HT1080 (cell line): Measurements from ENCODE around the gene CXCR6. TPM values are rescaled to one million over a fixed set of nuclear protein-coding genes. Genes with fewer than 3 reads are reported as not detected.

Experiments
- DNase-seq: peaks from one replicate; pipeline ENCODE4 v3.0.0-alpha.2; 2015; ENCODE audit warnings: low read depth
- polyA plus RNA-seq, 2 experiments: library from polyadenylated mRNA; depleted of rRNA; stranded (reverse); fragments of >200 nt; gene quantifications; 2 replicates each; pipeline ENCODE4 v1.2.3, GENCODE V29; 2015
- total RNA-seq: library from RNA; depleted of rRNA; stranded (reverse); fragments of >200 nt; shearing (Covaris generic); gene quantifications from 2 replicates; pipeline ENCODE4 v1.2.3, GENCODE V29; 2014; rRNA removed

Gene CXCR6
- total RNA-seq, result not detected in 2 replicates
- polyA plus RNA-seq (2015; cell fraction: cytosol; rRNA removed), result not detected in 2 replicates
- polyA plus RNA-seq (2015; cell fraction: nucleus; rRNA removed), result not detected in 2 replicates

GRCh38 chr3:45943207-45943846 is at the start of gene CXCR6:
TSS of gene CXCR6 (plus strand) at chr3:45943464. CDS start at chr3:45946482, 3,018 bp downstream.
- DNase-seq, result no peak

GRCh38 chr3:45894015-45894414 is 49.2 kb upstream of the CXCR6 start:
- no peak for DNase-seq

GRCh38 chr3:45895686-45896468 is 47.4 kb upstream of the CXCR6 start:
- DNase-seq, result no peak

- DNase-seq, result peak; percentile 24
These were observed 46.3 kb upstream of the CXCR6 start for GRCh38 chr3:45896956-45897355.

- no peak for DNase-seq
These were observed 38.3 kb upstream of the CXCR6 start for GRCh38 chr3:45904931-45905330.

GRCh38 chr3:45905755-45906154 is 37.5 kb upstream of the CXCR6 start:
- no peak for DNase-seq

- DNase-seq, result peak; percentile 57
These were observed 36.4 kb upstream of the CXCR6 start for GRCh38 chr3:45906681-45907407.

- DNase-seq, result no peak
These were observed 35.2 kb upstream of the CXCR6 start for GRCh38 chr3:45907769-45908705.

- no peak for DNase-seq
These were observed 34.5 kb upstream of the CXCR6 start for GRCh38 chr3:45908761-45909160.

- no peak for DNase-seq
These were observed 33.7 kb upstream of the CXCR6 start for GRCh38 chr3:45909542-45909941.

GRCh38 chr3:45910892-45911291 is 32.4 kb upstream of the CXCR6 start:
- DNase-seq, result no peak

GRCh38 chr3:45911511-45912226 is 31.6 kb upstream of the CXCR6 start:
- DNase-seq, result no peak

- DNase-seq, result no peak
These were observed 30.8 kb upstream of the CXCR6 start for GRCh38 chr3:45912435-45912834.

- no peak for DNase-seq
These were observed 28.8 kb upstream of the CXCR6 start for GRCh38 chr3:45914362-45915058.

GRCh38 chr3:45915059-45915439 is 28.2 kb upstream of the CXCR6 start:
- DNase-seq, result no peak

- peak; percentile 85 for DNase-seq
These were observed 27.6 kb upstream of the CXCR6 start for GRCh38 chr3:45915518-45916231.

GRCh38 chr3:45917146-45917898 is 25.9 kb upstream of the CXCR6 start:
- DNase-seq, result no peak
